GM21526 (cell line): ENCODE measurements around the gene INPPL1.

Experiments used
- ATAC-seq: cut with Tn5 transposase; IDR thresholded peaks from one replicate; pipeline ENCODE4 v1.9.1; 2021; ENCODE audit warnings: moderate library complexity; ENCODE audit not compliant: unreplicated experiment, low FRiP score

Gene INPPL1

DNA sequence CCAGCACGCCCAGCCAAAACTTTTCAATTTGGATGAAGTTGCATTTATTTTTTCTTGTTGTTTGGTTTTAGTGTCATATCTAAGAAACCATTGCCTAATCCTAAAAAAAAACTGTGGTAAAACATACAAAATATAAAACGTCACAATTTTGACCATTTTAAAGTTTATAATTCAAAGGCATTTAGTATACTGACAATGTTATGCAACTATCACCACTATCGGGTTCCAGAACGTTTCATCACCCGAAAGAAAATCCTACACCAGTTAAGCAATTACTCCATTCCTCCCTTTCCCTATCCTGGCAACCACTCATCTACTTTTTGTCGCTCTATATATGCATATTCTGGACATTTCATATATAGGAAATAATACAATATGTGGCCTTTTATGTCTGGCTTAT, 49.9 kb downstream of the INPPL1 start:
- ATAC-seq: no peak

GRCh38 chr11:72278905-72279304, 54.3 kb downstream of the INPPL1 start:
- ATAC-seq: no peak

- ATAC-seq: no peak
Measured at GRCh38 chr11:72280037-72280436, 55.5 kb downstream of the INPPL1 start.

GRCh38 chr11:72280726-72281315, 56.3 kb downstream of the INPPL1 start:
- ATAC-seq: no peak

- no peak for ATAC-seq
Measured at GRCh38 chr11:72283947-72284346, 59.4 kb downstream of the INPPL1 start.

DNA sequence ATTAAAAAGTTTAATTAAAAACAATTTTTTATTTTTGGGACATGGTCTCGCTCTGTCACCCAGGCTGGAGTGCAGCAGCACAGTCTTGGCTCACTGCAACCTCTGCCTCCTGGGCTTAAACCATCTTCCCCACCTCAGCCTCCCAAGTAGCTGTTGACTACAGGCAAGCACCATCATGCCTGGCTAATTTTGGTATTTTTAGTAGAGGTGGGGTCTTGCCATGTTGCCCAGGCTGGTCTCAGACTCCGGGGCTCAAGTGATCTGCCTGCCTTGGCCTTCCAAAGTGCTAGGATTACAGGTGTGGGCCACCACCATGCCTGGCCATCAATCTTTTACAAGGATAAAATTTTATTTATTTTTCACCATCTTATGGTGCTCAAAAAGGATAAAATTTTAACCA, 62.7 kb downstream of the INPPL1 start:
- ATAC-seq: no peak
